Right cardiac atrium (tissue), 5 donors: ENCODE measurements around the gene TMEM147. TPM values are rescaled to one million over a fixed set of nuclear protein-coding genes. Genes with fewer than 3 reads are reported as not detected.
A peak's percentile ranks its signal among the peaks of the same experiment; 100 is the strongest.

Source experiments
- ATAC-seq, 2 donors: fragments of 200-7000 bp; cut with Tn5 transposase; one replicate each; pipeline versions ENCODE4 v1.8.0 to v1.9.1; 2020; ENCODE audit warnings: moderate library complexity in 2 of 2, mild to moderate bottlenecking in 1 of 2
- DNase-seq, 3 donors: peaks; one replicate each; pipeline ENCODE4 v3.0.0-alpha.2; 2020
- H3K27ac ChIP-seq: one replicate; pipeline ENCODE4 v1.5.1; 2013; ENCODE audit warnings: mild to moderate bottlenecking, low read length, control low read depth, moderate library complexity
- H3K27me3 ChIP-seq: one replicate; pipeline ENCODE4 v1.6.1; 2013; ENCODE audit not compliant: control insufficient read depth, insufficient read depth
- H3K4me1 ChIP-seq: one replicate; pipeline ENCODE4 v1.6.1; 2013; ENCODE audit warnings: low read length; ENCODE audit not compliant: control insufficient read depth, insufficient read depth
- H3K4me3 ChIP-seq: one replicate; pipeline ENCODE4 v1.5.1; 2013; ENCODE audit warnings: low read length, control low read depth
- H3K9me3 ChIP-seq: one replicate; pipeline ENCODE4 v1.6.1; 2013; ENCODE audit warnings: low read length; ENCODE audit not compliant: control insufficient read depth
- WGBS: extraction: QIAGEN DNeasy Blood & Tissue Kit; methylation state at CpG from one replicate; pipeline ENCODE4 v1.1.7; 2013; 5-methylcytosine and 5-hydroxymethylcytosine counted together
- intact Hi-C, 4 donors: fragments of 100-400 bp; cut with DNase I; formaldehyde crosslinking; loops; one replicate each; pipeline versions ENCODE4 v1.11.0 to v1.14.0; 2022 to 2023
- polyA plus RNA-seq: library from polyadenylated mRNA; stranded (reverse); fragments of 200-250 nt; gene quantifications from one replicate; pipeline ENCODE4 v1.2.3, GENCODE V29; 2013
- total RNA-seq, 4 donors: library from RNA; stranded (reverse); fragmentation: NEBNext Ultra II Directional; extraction: Animal tissue kit (Norgen Biotek cat#: 25700); gene quantifications; one replicate each; pipeline ENCODE4 v1.2.1, GENCODE V29; 2021
- donor health status: healthy with polysubstance abuse.
- donor health status: DM: no; HTN: yes; CAD: no.
- donor health status: DM: no; HTN: no; CAD: no.
- donor health status: DM: no; HTN: yes; CAD: no; lungs with severe emphysema.
- donor health status: DM: yes; HTN: yes; CAD: no.

The TMEM147 gene
- total and polyA plus RNA-seq, 5 donors = 77.3 to 140 (median 90.5) TPM

DNA sequence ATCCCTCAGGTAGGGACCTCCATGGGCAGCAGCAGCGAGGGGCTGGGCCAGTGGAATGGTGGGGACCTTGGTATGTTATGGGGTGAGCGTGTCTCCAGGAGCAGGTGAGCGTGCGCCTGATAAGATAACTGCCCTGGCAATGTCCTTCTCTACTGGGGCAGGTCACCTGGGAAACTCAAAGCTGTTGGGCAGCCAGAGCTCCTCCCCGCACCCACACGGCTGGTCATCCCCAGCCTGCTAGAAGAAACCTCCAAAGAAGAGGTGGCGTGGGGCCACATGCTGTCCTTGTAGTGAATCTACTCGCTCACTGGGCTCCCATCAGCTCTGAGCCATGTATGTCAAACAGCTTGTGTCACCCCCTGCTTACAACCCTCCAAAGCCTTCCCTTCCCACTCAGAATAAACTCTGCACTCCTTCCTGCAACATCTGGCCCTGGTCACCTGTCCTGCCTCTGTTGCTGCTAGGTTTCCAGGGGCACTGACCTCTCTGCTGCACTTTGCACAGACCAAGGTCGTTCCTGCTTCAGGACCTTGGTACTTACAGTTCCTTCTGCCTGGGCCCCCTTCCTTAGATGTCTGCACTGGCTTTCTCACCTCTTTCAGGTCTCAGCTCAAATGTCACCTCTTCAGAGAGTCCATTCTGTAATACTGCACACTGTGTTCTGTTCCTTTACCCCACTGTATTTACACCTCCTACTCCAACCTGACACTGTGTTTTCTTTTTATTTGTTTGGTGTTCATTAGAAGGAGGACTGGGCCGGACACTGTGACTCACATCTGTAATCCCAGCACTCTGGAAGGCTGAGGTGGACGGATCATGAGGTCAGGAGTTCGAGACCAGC, 19.8 kb downstream of the TMEM147 start:
- H3K27me3 ChIP-seq = no peaks in the 10 kb centered on the region
- WGBS = 77% methylated on average over 12 of the region's 12 CpGs
- H3K4me1 ChIP-seq = no peaks in the 10 kb centered on the region
- DNase-seq = no peak
- no peak overlapping the region for H3K4me3 ChIP-seq
- H3K9me3 ChIP-seq = no peaks in the 10 kb centered on the region
- H3K27ac ChIP-seq = no peak overlapping the region
- no peak for ATAC-seq
- intact Hi-C loops = no loop called here

GRCh38 chr19:35566738-35567137, 21.3 kb downstream of the TMEM147 start:
- no peaks in the 10 kb centered on the region for H3K9me3 ChIP-seq
- intact Hi-C loops = no loop called here

GRCh38 chr19:35569281-35569781, 23.9 kb downstream of the TMEM147 start:
- H3K9me3 ChIP-seq = no peaks in the 10 kb centered on the region
- WGBS = 56% methylated on average over 5 of the region's 5 CpGs
- no peaks in the 10 kb centered on the region for H3K4me1 ChIP-seq
- H3K27me3 ChIP-seq = no peaks in the 10 kb centered on the region
- intact Hi-C loops = no loop called here
- ATAC-seq = no peak
- DNase-seq = no peak
- H3K27ac ChIP-seq = no peak overlapping the region
- H3K4me3 ChIP-seq = no peak overlapping the region

More at GRCh38 chr19:35566738-35567137, 21.3 kb downstream of the TMEM147 start:
- no peak for ATAC-seq
- 82% methylated on average over 7 of the region's 7 CpGs for WGBS
- Histone ChIP-seq H3K4me3 (no peak overlapping the region), H3K27ac (no peak overlapping the region), H3K27me3 (no peaks in the 10 kb centered on the region), H3K4me1 (no peaks in the 10 kb centered on the region)
- no peak for DNase-seq

DNA sequence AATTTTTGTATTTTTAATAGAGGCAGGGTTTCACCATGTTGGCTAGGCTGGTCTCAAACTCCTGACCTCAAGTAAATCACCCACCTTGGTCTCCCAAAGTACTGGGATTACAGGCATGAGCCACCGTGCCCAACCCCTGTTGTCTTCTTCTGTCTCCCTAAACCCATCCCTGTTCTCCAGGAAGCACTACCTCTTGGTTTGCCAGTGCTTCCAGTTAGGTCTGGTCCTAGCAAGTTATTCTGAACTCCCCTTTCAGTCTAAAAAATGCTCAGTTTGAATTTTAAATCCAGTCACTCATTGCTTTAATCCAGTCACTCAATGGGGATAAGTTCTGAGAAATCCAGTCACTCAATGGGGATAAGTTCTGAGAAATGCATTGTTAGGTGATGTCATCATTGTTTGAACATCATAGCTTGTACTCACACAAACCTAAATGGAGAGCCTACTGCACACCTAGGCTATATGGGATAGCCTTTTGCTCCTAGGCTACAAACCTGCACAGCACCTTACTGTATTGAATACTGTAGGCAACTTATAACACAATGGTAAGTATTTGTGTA, 26.1 kb downstream of the TMEM147 start:
- ATAC-seq (no peak), DNase-seq (no peak)
- no peak overlapping the region for H3K27ac ChIP-seq
- H3K4me1 ChIP-seq = no peaks in the 10 kb centered on the region
- no peak overlapping the region for H3K4me3 ChIP-seq
- no peaks in the 10 kb centered on the region for H3K27me3 ChIP-seq
- intact Hi-C loops = no loop called here
- peaks cover 2% of the 10 kb centered on the region for H3K9me3 ChIP-seq
- 89% methylated on average over 1 of the region's 1 CpG for WGBS

GRCh38 chr19:35577918-35578317, 32.5 kb downstream of the TMEM147 start:
- H3K4me3 ChIP-seq = no peak overlapping the region
- no peak overlapping the region for H3K27ac ChIP-seq
- peaks cover 2% of the 10 kb centered on the region for H3K9me3 ChIP-seq
- DNase-seq = no peak
- no peaks in the 10 kb centered on the region for H3K4me1 ChIP-seq
- intact Hi-C loops = no loop called here
- H3K27me3 ChIP-seq = no peaks in the 10 kb centered on the region
- WGBS = 79% methylated on average over 1 of the region's 1 CpG
- no peak for ATAC-seq

DNA sequence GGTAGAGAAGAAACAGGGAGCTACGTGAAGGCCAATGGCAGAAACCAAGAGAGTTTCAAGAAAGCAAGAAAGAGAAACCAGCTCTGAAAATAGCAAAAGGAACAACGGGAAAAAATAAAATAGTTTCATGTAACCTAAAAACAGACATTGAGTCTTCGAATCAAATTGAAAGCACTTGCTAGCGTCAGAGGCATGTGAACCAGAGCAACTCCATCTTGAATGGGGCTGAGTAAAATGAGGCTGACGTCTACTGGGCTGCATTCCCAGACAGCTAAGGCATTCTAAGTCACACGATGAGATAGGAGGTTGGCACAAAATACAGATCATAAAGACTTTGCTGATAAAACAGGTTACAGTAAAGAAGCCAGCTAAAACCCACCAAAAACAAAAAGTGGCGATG, 33.3 kb downstream of the TMEM147 start:
- Histone ChIP-seq H3K9me3 (peaks cover 2% of the 10 kb centered on the region), H3K4me3 (no peak overlapping the region), H3K27me3 (no peaks in the 10 kb centered on the region), H3K4me1 (no peaks in the 10 kb centered on the region), H3K27ac (no peak overlapping the region)
- ATAC-seq (no peak), DNase-seq (no peak)
- intact Hi-C loops = no loop called here
- 69% methylated on average over 7 of the region's 7 CpGs for WGBS

- no peaks in the 10 kb centered on the region for H3K27me3 ChIP-seq
- H3K27ac ChIP-seq = no peak overlapping the region
- intact Hi-C loops = loop anchor here in 1 of 4 donors (10.0 kb wide), 1 partner anchor 68 kb away; the partner anchor contains the start of gene DMKN
- ATAC-seq (no peak), DNase-seq (no peak)
- WGBS = 78% methylated on average over 1 of the region's 1 CpG
- no peaks in the 10 kb centered on the region for H3K9me3 ChIP-seq
- H3K4me3 ChIP-seq = no peak overlapping the region
- H3K4me1 ChIP-seq = no peaks in the 10 kb centered on the region
These were observed 37.3 kb downstream of the TMEM147 start for GRCh38 chr19:35582760-35583159.

- peak in 1 of 3 donors; percentile 53 for DNase-seq
- Histone ChIP-seq H3K9me3 (no peaks in the 10 kb centered on the region), H3K4me3 (no peak within 1 kb of the TSS), H3K27ac (no peak within 1 kb of the TSS), H3K4me1 (no peaks in the 10 kb centered on the region), H3K27me3 (no peaks in the 10 kb centered on the region)
- 51% methylated on average over 16 of the region's 16 CpGs for WGBS
- ATAC-seq = peak in 1 of 2 donors; percentile 44
- intact Hi-C loops = loop anchor here in 1 of 4 donors (10.0 kb wide), 1 partner anchor 71 kb away; the partner anchor contains the start of gene DMKN
These were observed 40.4 kb downstream of the TMEM147 start, which contains the start of gene PMIS2 for GRCh38 chr19:35585848-35586247. TSS of gene PMIS2 (plus strand) at chr19:35586173. CDS start at chr19:35586260, 87 bp downstream.

DNA sequence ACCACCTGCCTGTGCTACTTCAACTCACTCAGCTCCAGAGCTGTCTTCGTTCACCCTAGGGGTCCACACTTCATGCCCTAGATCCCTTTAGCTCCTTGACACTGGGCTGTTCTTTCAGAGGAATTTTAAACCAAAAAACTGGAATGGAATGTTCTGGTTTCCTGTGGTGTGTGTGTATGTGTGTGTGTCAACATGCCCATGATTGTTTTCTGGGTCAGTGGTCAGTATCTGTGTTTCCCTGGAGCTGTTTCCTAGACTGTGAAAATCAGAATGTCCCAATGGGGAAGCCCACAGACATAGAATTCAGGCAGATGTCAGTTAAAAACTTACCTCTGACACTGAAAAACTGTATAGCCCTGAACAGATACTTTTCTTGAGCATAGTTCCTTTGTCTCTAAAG, 41.9 kb downstream of the TMEM147 start:
- 49% methylated on average over 1 of the region's 1 CpG for WGBS
- DNase-seq (no peak), ATAC-seq (no peak)
- H3K4me1 ChIP-seq = no peaks in the 10 kb centered on the region
- no peaks in the 10 kb centered on the region for H3K9me3 ChIP-seq
- intact Hi-C loops = loop anchor here in 1 of 4 donors (10.0 kb wide), 1 partner anchor 73 kb away; the partner anchor contains the start of gene DMKN
- H3K4me3 ChIP-seq = no peak overlapping the region
- no peak overlapping the region for H3K27ac ChIP-seq
- no peaks in the 10 kb centered on the region for H3K27me3 ChIP-seq

GRCh38 chr19:35590875-35591274, 45.4 kb downstream of the TMEM147 start:
- DNase-seq (no peak), ATAC-seq (no peak)
- intact Hi-C loops = no loop called here
- no peaks in the 10 kb centered on the region for H3K4me1 ChIP-seq
- WGBS = 84% methylated on average over 3 of the region's 3 CpGs
- no peak overlapping the region for H3K4me3 ChIP-seq
- no peak overlapping the region for H3K27ac ChIP-seq
- no peaks in the 10 kb centered on the region for H3K27me3 ChIP-seq
- no peaks in the 10 kb centered on the region for H3K9me3 ChIP-seq

- Histone ChIP-seq H3K27me3 (no peaks in the 10 kb centered on the region), H3K4me1 (no peaks in the 10 kb centered on the region), H3K9me3 (no peaks in the 10 kb centered on the region), H3K27ac (no peak overlapping the region), H3K4me3 (no peak overlapping the region)
- no peak for ATAC-seq
- 24% methylated on average over 8 of the region's 8 CpGs for WGBS
- DNase-seq = no peak
- intact Hi-C loops = no loop called here
These were observed 46.8 kb downstream of the TMEM147 start for GRCh38 chr19:35592226-35592625.
